SK-N-SH treated with all-trans-retinoic acid at 6 μM for 48 hours (cell line): ENCODE data around the gene TEX2.
"Not testable (repeated sequence)": the region's sequence is repeated elsewhere in the genome, so short reads cannot be mapped to it uniquely, and the experiment has no call there.

ENCODE experiments used
- PATZ1 ChIP-seq: fragments of 250-450 bp; sonication (Bioruptor Pico); IDR thresholded peaks from 2 replicates; pipeline ENCODE4 v1.8.0; 2020; ENCODE audit warnings: mild to moderate bottlenecking, moderate library complexity, borderline replicate concordance
- PPARA ChIP-seq: fragments of 250-450 bp; sonication (Bioruptor Pico); IDR thresholded peaks from 2 replicates; pipeline ENCODE4 v1.5.0; 2020; ENCODE audit warnings: mild to moderate bottlenecking, borderline replicate concordance

- not testable (repeated sequence) for TF ChIP-seq PPARA, PATZ1 (CRISPR knock-in tag)
Measured at GRCh38 chr17:64238449-64238848, 24.6 kb downstream of the TEX2 start.
